Smooth muscle cell (in vitro differentiated cells): ENCODE data around the gene DTX3. TPM values are rescaled to one million over a fixed set of nuclear protein-coding genes. Genes with fewer than 3 reads are reported as not detected.

ENCODE experiments used
- DNase-seq: peaks from one replicate; lab custom pipeline; 2025; ENCODE audit not compliant: unreplicated experiment; lab: John Stamatoyannopoulos, UW
- H2AFZ ChIP-seq: fragments of 200-600 bp; sonication (generic); 2 replicates; pipeline ENCODE4 v1.6.0; 2016; ENCODE audit warnings: antibody characterized with exemption, low read depth, mild to moderate bottlenecking
- H3F3A ChIP-seq: fragments of 200-600 bp; sonication (generic); 2 replicates; pipeline ENCODE4 v1.6.0; 2017; ENCODE audit warnings: antibody characterized with exemption, low read depth
- H3K27ac ChIP-seq: fragments of 200-600 bp; sonication (generic); 2 replicates; pipeline ENCODE4 v1.5.1; 2016; ENCODE audit warnings: low read depth, mild to moderate bottlenecking
- H3K27me3 ChIP-seq: fragments of 200-600 bp; sonication (generic); 2 replicates; pipeline ENCODE4 v1.6.1; 2016; ENCODE audit warnings: low read depth, mild to moderate bottlenecking
- H3K36me3 ChIP-seq: fragments of 200-600 bp; sonication (generic); 2 replicates; pipeline ENCODE4 v1.5.1; 2016; ENCODE audit warnings: low read depth
- H3K4me1 ChIP-seq: fragments of 200-600 bp; sonication (generic); 2 replicates; pipeline ENCODE4 v1.5.1; 2016; ENCODE audit warnings: low read depth
- H3K4me2 ChIP-seq: fragments of 200-600 bp; sonication (generic); 2 replicates; pipeline ENCODE4 v1.6.0; 2016; ENCODE audit warnings: mild to moderate bottlenecking
- H3K4me3 ChIP-seq: fragments of 200-600 bp; sonication (generic); 2 replicates; pipeline ENCODE4 v1.5.1; 2016; ENCODE audit warnings: mild to moderate bottlenecking
- H3K79me2 ChIP-seq: fragments of 200-600 bp; sonication (generic); 2 replicates; pipeline ENCODE4 v1.6.0; 2016; ENCODE audit warnings: low read depth, mild to moderate bottlenecking
- H3K9ac ChIP-seq: fragments of 200-600 bp; sonication (generic); 2 replicates; pipeline ENCODE4 v1.6.0; 2016; ENCODE audit warnings: low read depth
- H3K9me3 ChIP-seq: fragments of 200-600 bp; sonication (generic); replicated peaks from 2 replicates; pipeline ENCODE4 v1.5.1; 2016; ENCODE audit warnings: low read depth
- H4K20me1 ChIP-seq: fragments of 200-600 bp; sonication (generic); 2 replicates; pipeline ENCODE4 v1.6.0; 2016; ENCODE audit warnings: low read depth
- CTCF ChIP-seq: fragments of 200-600 bp; sonication (generic); IDR thresholded peaks from 2 replicates; pipeline ENCODE4 v1.5.1; 2017; ENCODE audit warnings: borderline replicate concordance, mild to moderate bottlenecking, antibody characterized with exemption; ENCODE audit not compliant: insufficient read depth, poor library complexity, severe bottlenecking
- WGBS: methylation state at CpG from one replicate; pipeline ENCODE4 v1.1.7; 2016; ENCODE audit warnings: low lambda C conversion rate; 5-methylcytosine and 5-hydroxymethylcytosine counted together
- polyA plus RNA-seq: library from polyadenylated mRNA; unstranded; fragments of >200 nt; fragmentation: Nextera tagmentation; extraction: Ambion mirVana; gene quantifications from 2 replicates; pipeline ENCODE4 v1.2.1, GENCODE V29; 2016
- total RNA-seq: library from RNA; depleted of rRNA; stranded (reverse); fragments of >200 nt; gene quantifications from 2 replicates; pipeline ENCODE4 v1.2.3, GENCODE V29; 2014

DTX3 gene
- total and polyA plus RNA-seq, 2 experiments from 2014 or later = 29.4 to 43.0 TPM

- no peak for TF ChIP-seq CTCF
- no peaks in the 10 kb centered on the region for H3K9me3 ChIP-seq
- H3K27ac ChIP-seq = no peak overlapping the region
- no peak overlapping the region for H3K4me2 ChIP-seq
- no peaks in the 10 kb centered on the region for H3K4me1 ChIP-seq
- 95% methylated on average over 12 of the region's 12 CpGs for WGBS
- H4K20me1 ChIP-seq = no peaks in the 10 kb centered on the region
- H3K9ac ChIP-seq = no peak overlapping the region
- no peak overlapping the region for H2AFZ ChIP-seq
- no peak overlapping the region for H3K4me3 ChIP-seq
- no peak for DNase-seq
- H3K79me2 ChIP-seq = no peaks in the 10 kb centered on the region
- no peaks in the 10 kb centered on the region for H3K36me3 ChIP-seq
- H3F3A ChIP-seq = no peaks in the 10 kb centered on the region
- H3K27me3 ChIP-seq = no peaks in the 10 kb centered on the region
Measured at GRCh38 chr12:57571926-57572762, 32.5 kb upstream of the DTX3 start.

- Histone ChIP-seq H3F3A (no peaks in the 10 kb centered on the region), H3K27me3 (no peaks in the 10 kb centered on the region), H2AFZ (no peak overlapping the region), H4K20me1 (no peaks in the 10 kb centered on the region), H3K79me2 (no peaks in the 10 kb centered on the region), H3K4me1 (no peaks in the 10 kb centered on the region), H3K27ac (no peak overlapping the region), H3K4me3 (no peak overlapping the region), H3K36me3 (no peaks in the 10 kb centered on the region), H3K4me2 (no peak overlapping the region), H3K9ac (no peak overlapping the region), H3K9me3 (no peaks in the 10 kb centered on the region)
- DNase-seq = no peak
- no peak for TF ChIP-seq CTCF
- 84% methylated on average over 10 of the region's 10 CpGs for WGBS
Measured at GRCh38 chr12:57574795-57575194, 29.8 kb upstream of the DTX3 start.

GRCh38 chr12:57575771-57576612, 28.6 kb upstream of the DTX3 start:
- H3K4me3 ChIP-seq = no peak overlapping the region
- 94% methylated on average over 12 of the region's 12 CpGs for WGBS
- no peaks in the 10 kb centered on the region for H3K9me3 ChIP-seq
- no peaks in the 10 kb centered on the region for H3K4me1 ChIP-seq
- H3K9ac ChIP-seq = no peak overlapping the region
- H4K20me1 ChIP-seq = no peaks in the 10 kb centered on the region
- TF ChIP-seq CTCF = no peak
- H3K27me3 ChIP-seq = no peaks in the 10 kb centered on the region
- no peak overlapping the region for H3K4me2 ChIP-seq
- H3K79me2 ChIP-seq = no peaks in the 10 kb centered on the region
- no peak for DNase-seq
- no peaks in the 10 kb centered on the region for H3K36me3 ChIP-seq
- no peak overlapping the region for H3K27ac ChIP-seq
- no peaks in the 10 kb centered on the region for H3F3A ChIP-seq
- H2AFZ ChIP-seq = no peak overlapping the region
